ENCODE results near the gene GALNT5.

Gene GALNT5

DNA sequence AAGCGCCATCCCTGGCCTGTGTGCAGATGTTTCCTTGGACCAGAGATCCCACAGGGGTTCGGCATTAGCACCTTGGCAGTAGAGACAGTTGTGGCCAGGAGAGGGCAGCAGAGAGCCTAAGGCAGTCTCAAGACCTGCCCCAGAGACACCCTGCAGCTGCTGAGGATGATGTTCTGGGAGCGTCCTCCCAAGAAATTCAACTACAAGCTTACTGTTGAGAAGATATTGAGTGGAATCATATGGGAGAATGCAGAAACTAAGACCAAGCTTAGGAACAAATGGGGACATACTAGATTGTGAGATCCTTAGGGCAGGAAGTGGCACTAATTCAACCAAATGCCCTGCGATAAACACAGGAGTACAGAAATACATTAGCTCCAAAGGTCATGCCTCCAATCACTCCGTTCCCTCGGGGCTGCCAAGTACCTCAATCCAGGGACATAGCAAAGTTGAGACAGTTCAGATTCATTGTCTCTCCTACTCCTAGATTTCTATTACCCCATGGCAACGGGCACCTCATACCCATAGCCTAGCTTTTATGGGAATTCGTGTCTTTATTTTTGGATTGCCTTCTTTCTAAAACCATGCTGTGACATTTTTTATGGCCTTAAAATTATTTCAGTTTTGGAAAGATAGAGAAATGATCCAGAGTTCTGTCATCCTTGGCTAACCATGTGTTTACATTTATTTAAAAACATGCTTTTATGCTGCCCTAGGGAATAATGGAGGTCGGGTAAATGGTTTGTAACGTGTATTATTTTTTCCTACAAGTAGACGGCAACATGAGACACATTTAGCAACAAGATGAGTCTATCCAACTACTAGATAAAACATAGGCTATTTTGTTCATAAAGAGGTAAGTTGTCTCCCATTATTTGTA, 70.4 kb downstream of the GALNT5 start:
- DNase-seq (ENCODE audit: low read depth), result peak; percentile 62

DNA sequence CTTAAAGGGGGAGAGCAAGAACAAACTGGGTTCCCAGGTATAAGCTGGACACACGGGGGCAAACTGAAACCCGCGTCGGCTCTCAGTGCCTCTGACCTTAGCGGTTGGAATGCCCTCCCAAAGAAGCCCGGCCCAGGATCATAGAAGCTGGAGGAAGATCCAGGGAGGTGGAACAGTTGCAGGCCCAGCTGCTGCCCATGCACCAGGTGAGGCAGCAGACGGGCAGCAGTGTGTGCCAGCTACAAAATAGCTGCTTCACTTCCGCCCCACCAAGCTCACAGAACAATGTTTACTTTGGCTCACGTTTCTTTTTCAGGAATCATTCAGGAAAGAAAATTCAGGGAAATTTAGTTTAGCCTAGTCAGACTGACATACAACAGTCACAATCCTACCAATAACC, 72.0 kb downstream of the GALNT5 start:
- no peak for DNase-seq (ENCODE audit: low read depth)

DNA sequence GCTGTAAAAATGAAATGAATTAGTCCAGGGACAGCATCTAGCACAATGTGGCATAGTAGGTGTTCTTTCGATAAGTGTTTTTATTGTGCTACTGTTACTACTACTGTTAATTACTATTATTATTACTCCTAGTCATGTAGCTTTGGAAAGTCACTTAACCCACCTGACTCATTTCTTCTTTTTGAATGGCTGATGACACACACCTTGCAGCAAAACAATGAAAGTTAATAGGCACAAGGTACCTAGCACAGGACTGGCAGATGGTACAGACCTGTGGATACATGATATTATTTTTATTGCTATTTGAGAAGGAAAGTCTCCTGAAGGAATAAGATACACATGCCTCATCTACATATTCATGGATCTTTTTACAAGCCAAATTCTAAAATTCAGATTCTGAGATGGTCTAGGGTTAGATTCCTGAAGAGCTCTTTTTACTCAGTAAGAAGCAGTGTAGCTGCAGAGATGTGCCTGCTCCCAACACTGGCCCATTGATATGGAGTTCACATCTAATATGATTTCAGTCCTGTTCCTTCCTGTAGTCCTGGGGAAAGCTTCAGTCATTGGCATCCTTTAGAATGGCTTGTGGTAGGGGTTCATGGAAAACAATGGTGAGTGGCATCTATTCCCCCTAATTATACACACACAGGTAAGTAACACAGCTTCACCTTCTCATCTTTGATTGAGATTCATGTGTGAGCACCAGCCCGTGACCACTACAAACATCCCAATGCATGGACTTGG, 76.0 kb downstream of the GALNT5 start:
- DNase-seq (ENCODE audit: low read depth), result no peak

DNA sequence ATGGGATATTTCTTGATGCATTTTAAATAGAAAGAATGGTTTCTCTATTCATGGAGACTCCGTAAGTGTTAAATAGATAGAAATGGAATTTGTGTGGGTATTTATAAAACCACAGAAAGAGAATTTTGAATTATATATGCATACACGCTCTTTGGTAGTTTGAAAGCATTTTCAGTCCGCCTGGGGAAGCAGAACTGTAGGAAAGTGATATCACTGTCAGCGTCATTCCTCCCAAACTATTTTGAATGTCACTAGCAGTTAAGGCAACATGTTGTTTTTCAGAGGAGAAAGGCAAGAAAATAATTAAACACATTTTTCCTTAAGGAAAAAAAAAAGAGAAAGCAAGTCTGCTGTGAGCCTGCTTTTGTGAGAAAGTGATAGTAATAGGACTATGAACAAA, 76.8 kb downstream of the GALNT5 start:
- DNase-seq (ENCODE audit: low read depth), result no peak

DNA sequence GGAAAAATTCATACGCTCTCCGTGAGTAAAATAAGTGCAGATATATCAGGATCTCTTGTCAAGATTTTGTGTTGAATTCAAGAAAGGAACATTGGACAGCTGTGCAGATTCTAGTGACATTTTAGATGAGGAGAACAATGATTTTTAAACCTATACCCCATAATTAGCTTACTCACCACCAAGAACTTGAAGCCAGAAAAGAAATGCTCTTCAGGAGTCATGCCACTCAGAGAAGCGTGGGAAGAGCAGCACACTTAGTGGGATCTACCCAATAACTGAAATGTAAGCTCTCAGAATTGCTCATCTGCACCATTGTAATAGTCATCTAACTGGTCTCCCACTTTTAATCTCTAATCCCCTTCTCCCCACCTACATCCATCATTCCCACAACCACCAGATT, 77.3 kb downstream of the GALNT5 start:
- no peak for DNase-seq (ENCODE audit: low read depth)

DNA sequence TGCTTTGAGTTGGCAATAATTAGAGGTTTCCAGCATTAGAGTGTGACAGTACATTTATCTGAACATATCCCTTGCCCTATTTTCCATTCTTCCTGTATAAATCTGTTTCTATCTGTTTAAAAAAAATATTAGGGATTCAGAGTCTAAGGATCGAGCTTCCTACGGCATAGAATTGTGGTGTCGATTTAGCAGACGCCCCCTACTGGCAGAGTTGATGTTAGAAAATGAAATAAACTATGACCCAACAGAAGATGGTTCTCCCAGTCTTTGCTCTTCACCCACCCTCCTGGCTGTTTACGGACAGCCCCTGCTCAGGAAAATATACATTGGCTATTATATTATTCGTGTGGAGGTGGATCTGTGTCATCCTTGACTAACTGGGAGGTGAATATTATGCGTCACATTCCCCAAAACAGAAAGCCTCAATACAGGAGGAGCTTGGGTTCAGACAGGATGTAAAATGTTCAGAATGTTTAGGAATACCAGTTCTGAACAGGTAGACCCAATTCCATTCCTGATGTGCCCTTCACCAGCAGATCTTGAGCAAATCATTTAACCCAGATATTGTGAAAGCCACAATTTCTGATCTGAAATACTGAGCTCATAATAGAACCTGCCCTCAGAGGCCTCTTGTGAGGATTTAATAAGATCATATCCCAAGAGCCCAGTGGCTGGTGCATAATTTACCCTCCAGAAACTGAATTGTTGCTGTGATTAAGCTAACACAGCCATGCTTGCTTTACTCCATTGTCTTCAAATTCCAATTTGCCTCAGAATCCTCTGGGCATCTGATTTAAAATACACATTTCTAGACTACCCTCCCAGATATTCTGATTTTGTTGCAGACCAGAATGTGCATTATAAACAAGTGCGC, 78.9 kb downstream of the GALNT5 start:
- no peak for DNase-seq (ENCODE audit: low read depth)

DNA sequence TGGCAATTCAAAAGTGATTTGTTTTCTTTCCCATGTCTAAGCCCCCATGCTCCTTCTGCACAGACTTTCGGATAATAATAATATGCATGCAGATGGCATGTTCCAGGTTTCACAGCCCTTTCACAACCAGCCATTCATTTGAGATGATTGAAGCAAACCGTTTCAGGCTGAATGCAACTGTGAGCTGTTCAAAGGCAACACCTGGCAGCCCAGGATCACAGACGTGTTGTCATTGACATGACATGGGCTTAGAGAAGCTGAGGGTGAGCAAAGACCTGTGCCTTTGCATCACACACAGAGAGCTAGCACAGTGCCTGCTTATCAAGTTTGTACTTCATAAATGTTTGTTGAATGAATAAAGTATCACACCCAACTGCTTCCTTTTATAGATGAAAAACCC, 80.5 kb downstream of the GALNT5 start:
- no peak for DNase-seq (ENCODE audit: low read depth)

DNA sequence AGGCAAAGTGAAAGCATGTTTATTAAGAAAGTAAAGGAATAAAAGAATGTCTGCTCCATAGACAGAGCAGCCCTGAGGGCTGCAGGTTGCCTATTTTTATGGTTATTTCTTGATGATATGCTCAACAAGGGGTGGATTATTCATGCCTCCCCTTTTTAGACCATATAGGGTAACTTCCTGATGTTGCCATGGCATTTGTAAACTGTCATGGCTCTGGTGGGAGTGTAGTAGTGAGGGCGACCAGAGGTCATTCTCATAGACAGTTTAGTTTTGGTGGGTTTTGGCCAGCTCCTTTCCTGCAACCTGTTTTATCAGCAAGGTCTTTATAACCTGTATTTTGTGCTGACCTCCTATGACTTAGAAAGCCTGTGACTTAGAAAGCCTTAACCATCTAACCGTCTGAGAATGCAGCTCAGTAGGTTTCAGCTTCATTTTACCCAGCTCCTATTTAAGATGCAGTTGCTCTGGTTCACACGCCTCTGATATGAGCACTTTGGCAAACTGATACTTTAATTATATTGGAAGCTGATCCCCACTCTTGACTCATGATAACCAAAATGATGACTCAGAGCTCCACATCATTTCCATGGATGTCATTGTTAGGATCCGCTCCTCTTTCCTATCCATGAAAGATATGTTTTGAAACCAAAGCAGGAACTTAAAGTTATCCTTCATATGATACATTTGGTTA, 82.6 kb downstream of the GALNT5 start:
- peak; percentile 59 for DNase-seq (ENCODE audit: low read depth)

DNA sequence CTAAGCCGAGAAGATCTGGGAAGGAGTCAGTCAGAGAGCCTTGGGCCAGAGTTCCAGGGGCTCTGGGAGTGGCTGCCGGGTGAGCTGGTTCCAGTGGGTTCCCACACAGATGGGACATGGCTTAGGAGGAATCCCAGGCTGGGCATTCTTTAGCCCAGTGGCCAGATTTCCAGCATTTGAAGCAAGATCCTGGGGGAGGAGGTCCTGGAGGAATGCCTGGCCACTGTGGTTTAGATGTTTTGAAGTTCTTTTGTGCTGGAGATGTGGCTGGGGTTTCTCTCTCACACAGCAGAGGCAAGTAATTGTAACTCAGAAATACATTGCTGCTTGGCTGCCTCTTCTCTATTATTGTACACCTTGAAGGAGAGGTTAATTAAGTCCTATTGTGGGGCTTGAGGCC, 83.9 kb downstream of the GALNT5 start:
- DNase-seq (ENCODE audit: low read depth), result peak; percentile 75

DNA sequence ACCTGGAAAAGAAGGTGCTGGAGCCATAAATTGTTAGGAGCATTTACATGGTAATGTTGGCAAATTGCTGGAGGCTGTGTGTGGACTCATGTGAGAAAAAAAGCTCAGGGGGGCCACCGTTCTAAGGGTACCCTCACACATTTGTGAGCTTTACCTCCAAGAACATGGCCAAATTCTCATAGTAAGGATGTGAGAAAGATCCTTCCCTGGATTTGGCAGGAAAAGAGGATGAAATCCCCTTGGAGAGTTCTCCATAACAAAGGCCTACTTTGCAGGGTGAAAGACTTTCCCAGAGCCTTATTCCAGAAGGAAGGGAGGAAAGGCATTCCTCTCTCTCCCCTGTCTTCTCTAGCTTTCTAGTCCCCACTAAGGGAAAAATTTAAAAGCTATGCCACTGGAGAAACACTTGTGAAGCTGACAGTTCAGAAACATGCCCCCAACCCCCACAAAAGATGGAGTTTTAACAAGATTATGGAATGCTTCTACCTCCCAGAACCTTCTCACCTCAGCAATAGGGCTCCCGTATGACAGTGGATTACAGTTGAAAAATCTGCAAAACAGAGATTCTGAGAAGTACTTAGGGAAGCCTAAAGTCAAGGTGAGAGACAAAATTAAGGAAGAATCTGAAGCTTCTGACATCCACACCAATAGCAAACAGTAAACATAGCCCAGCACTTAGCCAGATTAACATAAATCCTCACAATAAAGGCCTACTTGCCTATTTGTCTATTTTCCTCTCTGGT, 88.3 kb downstream of the GALNT5 start:
- no peak for DNase-seq (ENCODE audit: low read depth)

DNA sequence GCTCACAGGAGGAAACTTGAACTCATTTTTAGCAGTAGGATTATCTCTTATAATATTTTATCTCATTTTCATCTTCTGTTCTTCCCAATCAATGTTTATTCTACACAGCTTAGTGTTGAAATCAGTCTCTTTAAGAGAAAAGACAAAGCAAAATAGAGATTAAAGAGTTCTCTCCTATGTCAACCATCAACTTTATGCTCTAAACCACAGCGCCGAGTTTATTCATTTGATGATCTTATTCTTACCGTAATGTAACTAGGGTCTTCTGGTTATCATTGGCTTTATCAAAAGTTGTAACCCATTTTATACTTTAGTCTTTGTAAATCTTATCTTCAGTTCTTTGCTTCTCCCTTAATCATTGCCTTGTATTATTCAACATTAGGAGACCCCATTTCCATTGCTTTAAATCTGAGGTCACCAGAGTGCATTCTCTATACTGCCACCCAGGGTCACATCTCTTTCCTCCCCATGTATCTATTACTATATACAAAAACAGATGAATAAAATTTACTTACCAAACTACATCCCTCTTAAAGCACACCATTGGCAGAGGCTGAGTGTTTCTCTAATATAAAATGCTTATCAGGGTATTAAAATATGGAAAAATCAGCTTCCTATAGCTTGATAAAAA, 90.9 kb downstream of the GALNT5 start:
- DNase-seq (ENCODE audit: low read depth), result no peak

DNA sequence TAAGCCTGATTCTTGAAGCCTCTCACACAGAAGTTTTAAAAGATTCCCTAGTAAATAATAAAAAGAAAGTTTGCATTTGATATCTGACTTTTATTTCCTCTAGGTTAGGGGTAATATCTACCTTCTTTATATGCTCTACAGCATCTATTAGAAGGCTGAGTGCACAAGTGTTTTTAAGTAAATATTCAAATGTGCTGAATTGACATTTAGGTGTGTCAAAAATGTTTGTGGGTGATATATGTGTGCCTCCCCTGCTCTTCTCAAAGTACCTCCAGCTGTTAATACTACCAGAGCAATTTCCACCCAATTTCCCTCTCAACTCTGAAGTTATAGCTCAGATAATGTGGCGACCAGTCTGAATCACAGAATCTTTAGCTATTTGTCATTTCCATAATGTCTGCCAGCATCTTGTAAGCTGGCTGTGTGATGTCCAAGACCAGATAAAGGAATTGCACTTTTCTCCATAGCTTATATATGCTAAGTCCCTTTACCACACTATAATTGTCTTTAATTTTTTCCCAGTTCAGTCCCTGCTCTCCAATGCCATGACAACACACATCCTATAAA, 92.5 kb downstream of the GALNT5 start:
- DNase-seq (ENCODE audit: low read depth), result no peak

DNA sequence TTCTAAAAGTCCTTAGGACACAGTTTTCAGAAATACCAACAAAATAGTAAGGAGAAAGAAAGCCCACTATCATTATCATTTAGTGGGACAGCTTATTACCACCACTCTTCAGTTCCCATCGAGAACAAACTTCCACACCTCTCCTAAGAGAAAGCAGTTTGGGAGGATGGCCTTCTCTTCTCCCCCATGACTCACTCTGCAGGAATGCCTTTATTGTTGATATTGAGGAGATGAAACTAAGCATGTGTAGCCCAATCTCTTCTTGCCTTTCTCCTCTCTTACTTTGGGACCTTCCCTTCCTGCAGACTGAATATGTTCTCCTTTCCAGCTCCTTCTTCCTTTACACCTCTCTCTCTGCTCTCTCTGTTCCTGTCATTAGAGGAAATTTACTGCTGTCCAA, 98.1 kb downstream of the GALNT5 start:
- DNase-seq (ENCODE audit: low read depth), result no peak

DNA sequence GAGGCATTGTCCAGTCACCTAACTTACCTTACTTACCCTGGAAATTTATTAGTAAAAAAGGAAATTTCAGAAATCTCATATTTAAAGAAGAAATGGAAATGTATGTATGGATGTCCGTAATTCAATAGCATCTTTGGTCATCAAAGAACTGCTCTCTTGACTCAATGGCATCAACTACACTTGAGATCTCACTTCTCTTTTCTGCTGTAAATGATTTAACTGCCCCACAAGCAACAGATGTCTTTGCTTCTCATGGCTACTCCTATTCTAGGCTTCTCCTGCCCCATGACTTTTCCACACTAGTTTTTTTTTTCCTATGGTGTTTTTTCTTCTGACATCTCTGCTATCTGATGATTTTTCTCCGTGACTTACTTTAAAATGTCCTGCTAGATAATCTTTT, 102.1 kb downstream of the GALNT5 start:
- DNase-seq (ENCODE audit: low read depth), result no peak

DNA sequence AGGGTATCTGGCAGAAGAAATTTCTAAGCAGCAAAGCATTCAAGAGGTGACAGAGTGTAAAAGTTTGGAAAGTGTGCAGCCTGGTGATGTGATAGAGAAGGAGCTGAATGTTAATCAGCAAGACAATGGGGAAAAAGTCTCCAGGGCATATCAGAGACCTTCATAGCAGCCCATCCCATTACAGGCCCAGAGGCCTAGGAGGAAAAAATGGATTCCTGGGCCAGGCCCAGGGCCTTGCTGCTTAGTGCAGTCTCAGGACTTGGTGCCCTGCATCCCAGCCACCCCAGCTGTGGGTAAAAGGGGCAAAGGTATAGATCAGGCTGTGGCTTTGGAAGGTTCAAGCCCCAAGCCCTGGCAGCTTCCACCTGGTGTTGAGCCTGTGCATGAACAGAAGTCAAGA, 104.0 kb downstream of the GALNT5 start:
- DNase-seq (ENCODE audit: low read depth), result no peak

DNA sequence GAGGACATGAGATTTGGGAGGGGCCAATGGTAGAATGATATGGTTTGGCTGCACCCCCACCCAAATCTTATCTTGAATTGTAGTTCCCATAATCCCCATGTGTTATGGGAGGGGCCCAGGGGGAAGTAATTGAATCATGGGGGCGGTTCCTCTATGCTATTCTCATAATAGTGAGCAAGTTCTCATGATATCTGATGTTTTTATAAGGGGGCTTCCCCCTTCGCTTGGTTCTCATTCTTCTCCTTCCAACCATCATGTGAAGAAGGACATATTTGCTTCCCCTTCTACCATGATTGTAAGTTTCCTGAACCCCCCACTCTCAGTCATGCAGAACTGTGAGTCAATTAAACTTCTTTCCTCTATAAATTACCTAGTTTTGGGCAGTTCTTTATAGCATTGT, 105.1 kb downstream of the GALNT5 start:
- DNase-seq (ENCODE audit: low read depth), result no peak

DNA sequence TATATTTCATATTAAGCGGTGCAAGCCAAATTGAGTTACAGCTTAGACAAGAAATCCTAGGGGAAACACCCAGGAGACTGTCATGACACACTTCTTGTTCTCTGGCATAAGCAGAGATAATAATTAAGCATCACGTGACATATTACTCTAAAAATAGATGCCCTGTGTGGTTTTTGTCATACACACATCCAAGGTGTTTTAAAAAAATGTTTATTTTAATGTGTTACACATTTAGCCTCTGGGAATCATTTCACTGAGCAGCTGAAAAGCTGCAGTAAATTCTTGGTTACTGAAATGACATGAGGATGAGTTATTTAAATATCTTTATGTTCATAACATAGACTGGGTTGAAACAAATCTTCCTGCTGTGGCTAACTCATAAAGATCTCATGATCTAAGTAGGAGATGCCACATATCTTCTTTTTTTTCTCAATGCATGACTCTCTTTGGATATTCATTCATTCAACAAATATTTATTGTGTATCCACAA, 106.2 kb downstream of the GALNT5 start:
- no peak for DNase-seq (ENCODE audit: low read depth)

Measured in stromal cell of bone marrow (primary cell).